HG02938 (cell line): ENCODE data around the gene ZNF358.

Experiments
- ATAC-seq: cut with Tn5 transposase; IDR thresholded peaks from one replicate; pipeline ENCODE4 v1.9.1; 2021; ENCODE audit warnings: mild to moderate bottlenecking, moderate library complexity; ENCODE audit not compliant: unreplicated experiment

Gene ZNF358

GRCh38 chr19:7488736-7489353 is 27.1 kb upstream of the ZNF358 start, which contains the start of gene PEX11G:
PEX11G (minus strand) TSS chr19:7489035; CDS start chr19:7489010, 25 bp downstream.
- no peak for ATAC-seq

GRCh38 chr19:7489609-7490044 is 26.3 kb upstream of the ZNF358 start:
- no peak for ATAC-seq

- no peak for ATAC-seq
These were observed 23.8 kb upstream of the ZNF358 start for GRCh38 chr19:7492142-7492541.

GRCh38 chr19:7492558-7492957 is 23.3 kb upstream of the ZNF358 start:
- ATAC-seq = no peak

GRCh38 chr19:7494416-7495098 is 21.3 kb upstream of the ZNF358 start:
- ATAC-seq = no peak

GRCh38 chr19:7497292-7497691 is 18.6 kb upstream of the ZNF358 start:
- no peak for ATAC-seq

GRCh38 chr19:7500811-7501450 is 15.0 kb upstream of the ZNF358 start:
- ATAC-seq = no peak

- ATAC-seq = no peak
These were observed 13.4 kb upstream of the ZNF358 start for GRCh38 chr19:7502552-7502951.

- ATAC-seq = no peak
These were observed 11.2 kb upstream of the ZNF358 start for GRCh38 chr19:7504684-7505083.

- ATAC-seq = no peak
These were observed 10.6 kb upstream of the ZNF358 start for GRCh38 chr19:7505288-7505681.

- no peak for ATAC-seq
These were observed 10.1 kb upstream of the ZNF358 start for GRCh38 chr19:7505682-7506384.

- no peak for ATAC-seq
These were observed 9.2 kb upstream of the ZNF358 start for GRCh38 chr19:7506385-7507328.

GRCh38 chr19:7507884-7508283 is 8.0 kb upstream of the ZNF358 start:
- ATAC-seq = no peak

- no peak for ATAC-seq
These were observed 6.3 kb upstream of the ZNF358 start for GRCh38 chr19:7509625-7510024.

GRCh38 chr19:7512400-7512851 is 3.5 kb upstream of the ZNF358 start:
- ATAC-seq = no peak

- no peak for ATAC-seq
These were observed 1.9 kb upstream of the ZNF358 start for GRCh38 chr19:7513809-7514642.

GRCh38 chr19:7515110-7515644 is 726 bp upstream of the ZNF358 start:
- ATAC-seq = no peak

- ATAC-seq = no peak
These were observed 430 bp downstream of the ZNF358 start for GRCh38 chr19:7516333-7516732.

- no peak for ATAC-seq
These were observed 975 bp downstream of the ZNF358 start for GRCh38 chr19:7516878-7517277.
